HL-60 (cell line): Measurements from ENCODE around the gene ACADS.

ENCODE experiments used
- DNase-seq, 2 experiments: peaks; one replicate each; pipeline ENCODE4 v3.0.0-alpha.2; 2010 to 2020; ENCODE audit warnings: low read depth in 1 of 2, low spot score in 1 of 2
- H3K27ac ChIP-seq: fragments of 250-450 bp; sonication (Bioruptor Pico); replicated peaks from 2 replicates; pipeline ENCODE4 v1.5.1; 2020; ENCODE audit warnings: mild to moderate bottlenecking, moderate library complexity
- H3K27me3 ChIP-seq: fragments of 250-450 bp; sonication (Bioruptor Pico); 2 replicates; pipeline ENCODE4 v1.5.1; 2021; ENCODE audit warnings: mild to moderate bottlenecking, moderate library complexity; ENCODE audit not compliant: insufficient read depth, poor library complexity, severe bottlenecking
- H3K4me3 ChIP-seq: replicated peaks from 2 replicates; pipeline ENCODE4 v1.5.1; 2011; ENCODE audit warnings: mild to moderate bottlenecking, control low read depth, low read length; ENCODE audit not compliant: insufficient read depth
- GABPA ChIP-seq: IDR thresholded peaks from 2 replicates; pipeline ENCODE4 v1.6.1; 2012; ENCODE audit warnings: low read depth
- POLR2AphosphoS5 ChIP-seq: IDR thresholded peaks from 2 replicates; pipeline ENCODE4 v1.6.1; 2012; ENCODE audit warnings: low read depth
- SPI1 ChIP-seq: IDR thresholded peaks from 2 replicates; pipeline ENCODE4 v1.6.1; 2012; ENCODE audit warnings: low read depth, mild to moderate bottlenecking, borderline replicate concordance
- TF ChIP-seq, protein P1 (sequence below): IDR thresholded peaks from 2 replicates; pipeline ENCODE4 v1.6.1; 2012; ENCODE audit warnings: low read depth; ENCODE audit not compliant: insufficient replicate concordance
- TF ChIP-seq, protein P2 (sequence below): IDR thresholded peaks from one replicate; pipeline ENCODE4 v1.5.1; 2011; ENCODE audit warnings: low read length, control low read depth, inconsistent platforms; ENCODE audit not compliant: insufficient read depth

The ACADS gene

GRCh38 chr12:120680165-120680738, 45.4 kb upstream of the ACADS start:
- H3K4me3 ChIP-seq = no peak overlapping the region
- peak; percentile 70; the same call in 1 of the 2 replicates for TF ChIP-seq SPI1
- TF ChIP-seq GABPA = no peak
- TF ChIP-seq, protein P1, sequence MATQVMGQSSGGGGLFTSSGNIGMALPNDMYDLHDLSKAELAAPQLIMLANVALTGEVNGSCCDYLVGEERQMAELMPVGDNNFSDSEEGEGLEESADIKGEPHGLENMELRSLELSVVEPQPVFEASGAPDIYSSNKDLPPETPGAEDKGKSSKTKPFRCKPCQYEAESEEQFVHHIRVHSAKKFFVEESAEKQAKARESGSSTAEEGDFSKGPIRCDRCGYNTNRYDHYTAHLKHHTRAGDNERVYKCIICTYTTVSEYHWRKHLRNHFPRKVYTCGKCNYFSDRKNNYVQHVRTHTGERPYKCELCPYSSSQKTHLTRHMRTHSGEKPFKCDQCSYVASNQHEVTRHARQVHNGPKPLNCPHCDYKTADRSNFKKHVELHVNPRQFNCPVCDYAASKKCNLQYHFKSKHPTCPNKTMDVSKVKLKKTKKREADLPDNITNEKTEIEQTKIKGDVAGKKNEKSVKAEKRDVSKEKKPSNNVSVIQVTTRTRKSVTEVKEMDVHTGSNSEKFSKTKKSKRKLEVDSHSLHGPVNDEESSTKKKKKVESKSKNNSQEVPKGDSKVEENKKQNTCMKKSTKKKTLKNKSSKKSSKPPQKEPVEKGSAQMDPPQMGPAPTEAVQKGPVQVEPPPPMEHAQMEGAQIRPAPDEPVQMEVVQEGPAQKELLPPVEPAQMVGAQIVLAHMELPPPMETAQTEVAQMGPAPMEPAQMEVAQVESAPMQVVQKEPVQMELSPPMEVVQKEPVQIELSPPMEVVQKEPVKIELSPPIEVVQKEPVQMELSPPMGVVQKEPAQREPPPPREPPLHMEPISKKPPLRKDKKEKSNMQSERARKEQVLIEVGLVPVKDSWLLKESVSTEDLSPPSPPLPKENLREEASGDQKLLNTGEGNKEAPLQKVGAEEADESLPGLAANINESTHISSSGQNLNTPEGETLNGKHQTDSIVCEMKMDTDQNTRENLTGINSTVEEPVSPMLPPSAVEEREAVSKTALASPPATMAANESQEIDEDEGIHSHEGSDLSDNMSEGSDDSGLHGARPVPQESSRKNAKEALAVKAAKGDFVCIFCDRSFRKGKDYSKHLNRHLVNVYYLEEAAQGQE = no peak
- TF ChIP-seq, protein P2, sequence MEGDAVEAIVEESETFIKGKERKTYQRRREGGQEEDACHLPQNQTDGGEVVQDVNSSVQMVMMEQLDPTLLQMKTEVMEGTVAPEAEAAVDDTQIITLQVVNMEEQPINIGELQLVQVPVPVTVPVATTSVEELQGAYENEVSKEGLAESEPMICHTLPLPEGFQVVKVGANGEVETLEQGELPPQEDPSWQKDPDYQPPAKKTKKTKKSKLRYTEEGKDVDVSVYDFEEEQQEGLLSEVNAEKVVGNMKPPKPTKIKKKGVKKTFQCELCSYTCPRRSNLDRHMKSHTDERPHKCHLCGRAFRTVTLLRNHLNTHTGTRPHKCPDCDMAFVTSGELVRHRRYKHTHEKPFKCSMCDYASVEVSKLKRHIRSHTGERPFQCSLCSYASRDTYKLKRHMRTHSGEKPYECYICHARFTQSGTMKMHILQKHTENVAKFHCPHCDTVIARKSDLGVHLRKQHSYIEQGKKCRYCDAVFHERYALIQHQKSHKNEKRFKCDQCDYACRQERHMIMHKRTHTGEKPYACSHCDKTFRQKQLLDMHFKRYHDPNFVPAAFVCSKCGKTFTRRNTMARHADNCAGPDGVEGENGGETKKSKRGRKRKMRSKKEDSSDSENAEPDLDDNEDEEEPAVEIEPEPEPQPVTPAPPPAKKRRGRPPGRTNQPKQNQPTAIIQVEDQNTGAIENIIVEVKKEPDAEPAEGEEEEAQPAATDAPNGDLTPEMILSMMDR = no peak
- H3K27me3 ChIP-seq = no peaks in the 10 kb centered on the region
- DNase-seq = peak in 1 of 2 experiments; percentile 22
- H3K27ac ChIP-seq = no peak overlapping the region

DNA sequence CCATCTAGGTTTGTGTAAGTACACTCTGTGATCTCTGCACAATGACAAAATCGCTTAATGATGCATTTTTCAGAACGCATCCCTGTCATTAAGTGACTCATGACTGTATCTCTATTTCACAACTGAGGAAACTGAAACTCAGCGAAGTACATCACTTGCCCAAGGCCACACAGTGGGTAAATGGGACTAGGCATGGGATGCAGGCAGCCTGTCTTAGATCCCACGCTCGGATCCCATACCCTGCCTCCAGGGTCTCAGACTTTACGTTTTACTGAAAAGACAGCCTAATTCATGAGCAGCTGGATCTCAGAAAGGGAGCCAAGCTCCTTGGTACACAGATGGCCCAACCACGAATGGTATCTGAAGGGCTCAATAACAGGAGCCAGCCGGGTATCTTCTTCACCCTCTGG, 41.1 kb upstream of the ACADS start:
- no peak overlapping the region for H3K4me3 ChIP-seq
- TF ChIP-seq POLR2AphosphoS5 = no peak
- TF ChIP-seq, protein P1 = no peak
- TF ChIP-seq GABPA = no peak
- TF ChIP-seq, protein P2 = no peak
- TF ChIP-seq SPI1 = no peak
- peak overlapping the region; percentile 96; the same call in 1 of the 2 replicates for H3K27ac ChIP-seq
- no peaks in the 10 kb centered on the region for H3K27me3 ChIP-seq
- DNase-seq = peak in 1 of 2 experiments; percentile 63

DNA sequence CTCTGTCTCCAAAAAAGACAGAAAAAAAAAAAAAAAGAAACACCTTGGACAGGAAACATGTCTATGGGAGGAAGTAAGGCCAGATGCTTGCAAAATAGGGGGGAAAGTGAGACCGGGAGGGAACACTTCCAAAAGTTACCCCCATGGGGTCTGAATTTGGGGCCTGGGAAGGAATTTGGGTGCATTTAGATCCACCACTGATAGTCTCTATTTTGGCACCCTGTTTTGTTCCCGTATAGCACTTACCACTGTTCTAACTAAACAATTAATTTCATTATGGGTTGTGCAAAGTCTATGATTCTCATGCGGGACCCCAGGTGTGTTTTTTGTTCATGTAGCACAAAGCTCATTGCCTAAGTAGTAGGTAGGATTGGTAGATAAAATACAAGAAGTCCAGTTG, 40.1 kb upstream of the ACADS start:
- no peak overlapping the region for H3K4me3 ChIP-seq
- peak overlapping the region; percentile 96 for H3K27ac ChIP-seq
- DNase-seq = no peak
- no peaks in the 10 kb centered on the region for H3K27me3 ChIP-seq
- TF ChIP-seq, protein P1 = no peak
- TF ChIP-seq POLR2AphosphoS5 (no peak), SPI1 (no peak), GABPA (no peak)
- TF ChIP-seq, protein P2 = no peak
